IMR-90 (cell line): ENCODE results near the gene RAI1.

Experiments
- BHLHE40 ChIP-seq: fragments of 150-350 bp; IDR thresholded peaks from 2 replicates; pipeline ENCODE4 v1.6.1; 2016; ENCODE audit warnings: mild to moderate bottlenecking, low read depth, low read length
- CTCF ChIP-seq: conservative IDR thresholded peaks from 2 replicates; pipeline ENCODE4 v1.5.1; 2012; ENCODE audit warnings: mild to moderate bottlenecking, low read depth, low read length, improper control_type of control experiment
- ELK1 ChIP-seq: fragments of 150-350 bp; IDR thresholded peaks from 2 replicates; pipeline ENCODE4 v1.6.1; 2016; ENCODE audit warnings: low read depth, mild to moderate bottlenecking, low read length, moderate library complexity, borderline replicate concordance
- MAFK ChIP-seq: IDR thresholded peaks from 2 replicates; pipeline ENCODE4 v1.6.1; 2012; ENCODE audit warnings: low read depth, low read length, improper control_type of control experiment
- MXI1 ChIP-seq: IDR thresholded peaks from 2 replicates; pipeline ENCODE4 v1.6.1; 2012; ENCODE audit warnings: low read depth, mild to moderate bottlenecking, low read length, moderate library complexity, borderline replicate concordance
- NFE2L2 ChIP-seq: fragments of 150-350 bp; IDR thresholded peaks from 2 replicates; pipeline ENCODE4 v1.6.1; 2016; ENCODE audit warnings: low read depth, mild to moderate bottlenecking, low read length
- POLR2A ChIP-seq: IDR thresholded peaks from 2 replicates; pipeline ENCODE4 v1.6.1; 2012; ENCODE audit warnings: mild to moderate bottlenecking, low read depth, low read length
- RAD21 ChIP-seq: IDR thresholded peaks from 2 replicates; pipeline ENCODE4 v1.6.1; 2012; ENCODE audit warnings: low read length, improper control_type of control experiment
- RFX5 ChIP-seq: IDR thresholded peaks from 2 replicates; pipeline ENCODE4 v1.8.0; 2012; ENCODE audit warnings: low read depth, mild to moderate bottlenecking, low read length, moderate library complexity
- SMC3 ChIP-seq: fragments of 150-350 bp; IDR thresholded peaks from 2 replicates; pipeline ENCODE4 v1.6.1; 2016; ENCODE audit warnings: low read depth, mild to moderate bottlenecking, antibody characterized with exemption, low read length, moderate library complexity
- USF2 ChIP-seq: fragments of 150-350 bp; IDR thresholded peaks from 2 replicates; pipeline ENCODE4 v1.6.1; 2017; ENCODE audit warnings: mild to moderate bottlenecking, antibody characterized with exemption, low read length, low read depth

- TF ChIP-seq MAFK (no peak), CTCF (no peak), BHLHE40 (no peak), RAD21 (no peak), USF2 (no peak), POLR2A (no peak), SMC3 (no peak), RFX5 (no peak), ELK1 (no peak), MXI1 (no peak), NFE2L2 (no peak)
Observed at GRCh38 chr17:17714879-17715278, 33.6 kb downstream of the RAI1 start.
